Stimulated activated CD4-positive, alpha-beta T cell treated with anti-CD3 and anti-CD28 coated beads, Interleukin-1b, Interleukin-23, amount 100 ng/mL, for 1 hour (primary cell): Measurements from ENCODE around the gene SMIM32.

ENCODE experiments used
- DNase-seq, 2 donors: peaks; one replicate each; pipeline ENCODE4 v3.0.0-alpha.2; 2020; ENCODE audit warnings: low read depth in 2 of 2

SMIM32 gene

DNA sequence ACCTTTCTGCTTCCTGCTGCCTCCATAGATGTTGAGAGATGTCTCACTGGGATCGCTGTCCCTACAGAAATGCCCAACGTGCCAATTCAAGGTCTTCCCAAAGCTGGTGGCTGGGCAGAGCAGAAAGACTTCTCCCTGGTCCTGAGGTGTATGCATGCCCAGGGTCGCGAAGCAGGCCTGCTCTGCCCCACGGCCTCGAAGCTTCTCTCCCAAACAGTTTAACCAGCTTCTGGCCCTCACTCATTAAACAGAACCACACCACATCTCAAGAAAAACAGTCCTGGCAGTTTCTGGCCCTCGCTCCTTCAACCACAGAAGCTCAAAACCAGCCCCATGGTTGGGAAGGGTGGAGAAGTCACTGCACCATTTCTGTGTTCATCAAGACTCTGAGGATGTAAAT, 14.7 kb upstream of the SMIM32 start:
- DNase-seq: no peak

DNA sequence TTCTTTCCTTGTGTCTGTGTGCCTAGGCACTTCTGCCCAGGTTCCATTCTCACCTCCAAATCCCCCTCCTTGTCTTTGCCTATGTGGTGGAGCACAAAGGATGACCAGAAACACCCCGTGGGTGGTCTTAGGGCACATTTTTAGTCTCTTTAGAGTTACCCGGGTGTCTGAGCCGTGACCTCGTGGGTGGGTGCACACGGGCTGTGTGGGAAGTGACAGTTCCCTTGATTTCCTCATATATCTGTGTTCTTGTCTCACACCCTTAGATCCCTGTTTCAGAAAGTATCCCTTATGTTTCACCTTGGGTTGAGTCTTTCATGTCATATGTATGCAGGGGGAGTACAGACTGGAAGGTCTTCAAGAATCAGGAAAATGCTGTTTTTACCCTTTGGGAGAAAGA, 13.4 kb upstream of the SMIM32 start:
- DNase-seq: no peak

DNA sequence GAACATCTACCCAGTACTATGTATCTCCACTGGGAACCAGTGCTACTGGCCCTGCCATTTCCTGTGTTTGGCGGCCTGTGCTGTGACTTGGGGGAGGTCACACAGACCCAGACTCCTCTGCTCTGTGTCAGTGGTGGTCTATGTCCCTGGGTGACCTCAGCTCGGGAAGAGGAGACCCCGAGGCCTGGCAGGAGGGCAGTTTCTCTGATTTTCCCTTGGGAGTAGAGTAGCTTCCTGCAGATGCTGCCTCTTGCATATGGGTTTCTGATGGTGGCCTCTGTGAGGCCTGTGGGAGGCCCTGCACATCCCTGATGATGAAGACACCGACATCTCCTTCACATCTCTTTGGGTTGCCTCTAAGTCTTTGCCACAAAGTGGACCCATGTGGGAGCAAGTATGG, 13.0 kb upstream of the SMIM32 start:
- no peak for DNase-seq

DNA sequence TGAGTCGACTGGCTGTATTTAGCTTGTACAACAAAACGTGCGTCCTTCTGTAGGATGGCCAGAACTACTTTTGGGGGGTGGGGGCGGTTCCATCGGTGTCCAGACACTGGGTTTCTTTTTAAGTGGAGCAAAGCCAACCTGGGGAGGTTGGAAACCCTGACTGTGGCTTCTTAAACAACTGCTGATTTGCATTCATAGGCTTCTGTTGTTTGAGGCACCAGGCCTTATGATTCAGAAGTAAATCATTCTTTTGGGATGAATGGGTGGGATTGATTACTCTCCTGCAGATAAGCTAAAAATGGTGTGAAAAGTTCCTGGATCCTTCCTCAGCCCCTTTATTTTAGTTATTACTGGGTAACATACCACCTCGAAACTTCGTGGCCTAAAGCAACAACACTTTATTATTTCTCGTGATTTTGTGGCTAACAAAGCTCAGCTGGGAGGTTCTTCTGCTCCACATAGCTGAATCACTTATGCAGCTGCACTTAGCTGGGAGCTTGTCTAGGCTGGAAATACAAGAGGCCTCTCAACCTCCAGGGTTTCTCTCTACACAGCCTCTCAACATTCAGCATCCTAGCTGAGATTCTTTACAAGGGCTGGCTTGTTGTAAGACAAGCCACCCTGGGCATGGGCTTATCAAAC, 12.2 kb upstream of the SMIM32 start:
- no peak for DNase-seq

DNA sequence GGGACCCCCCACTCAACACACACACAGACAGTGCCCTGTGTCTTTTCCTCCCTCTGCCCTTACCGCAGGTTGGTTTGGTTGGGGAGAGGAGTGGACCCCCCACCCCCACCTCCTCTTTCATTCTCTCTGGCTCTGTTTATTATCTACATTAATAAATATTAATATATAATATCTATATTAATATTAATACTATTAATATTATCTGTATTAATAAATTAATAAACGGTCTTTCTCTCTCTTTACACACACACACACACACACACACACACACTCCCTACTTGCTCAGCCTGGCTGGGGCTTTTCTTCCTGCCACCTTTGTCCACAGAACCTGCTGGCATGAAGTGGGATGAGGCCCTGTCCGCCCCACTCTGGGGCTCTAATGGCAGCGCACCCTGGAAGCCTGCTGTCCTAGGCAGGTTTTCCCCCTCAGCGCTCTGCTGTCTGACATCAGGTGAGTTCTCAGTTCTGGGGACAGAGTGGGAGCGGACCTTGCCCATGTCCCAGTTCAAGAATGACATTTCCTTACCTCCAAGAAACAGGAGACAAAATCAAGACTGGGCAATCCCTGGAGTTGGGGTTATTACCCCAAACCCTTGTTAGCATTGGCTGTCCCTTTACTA, 10.5 kb upstream of the SMIM32 start:
- DNase-seq: no peak

DNA sequence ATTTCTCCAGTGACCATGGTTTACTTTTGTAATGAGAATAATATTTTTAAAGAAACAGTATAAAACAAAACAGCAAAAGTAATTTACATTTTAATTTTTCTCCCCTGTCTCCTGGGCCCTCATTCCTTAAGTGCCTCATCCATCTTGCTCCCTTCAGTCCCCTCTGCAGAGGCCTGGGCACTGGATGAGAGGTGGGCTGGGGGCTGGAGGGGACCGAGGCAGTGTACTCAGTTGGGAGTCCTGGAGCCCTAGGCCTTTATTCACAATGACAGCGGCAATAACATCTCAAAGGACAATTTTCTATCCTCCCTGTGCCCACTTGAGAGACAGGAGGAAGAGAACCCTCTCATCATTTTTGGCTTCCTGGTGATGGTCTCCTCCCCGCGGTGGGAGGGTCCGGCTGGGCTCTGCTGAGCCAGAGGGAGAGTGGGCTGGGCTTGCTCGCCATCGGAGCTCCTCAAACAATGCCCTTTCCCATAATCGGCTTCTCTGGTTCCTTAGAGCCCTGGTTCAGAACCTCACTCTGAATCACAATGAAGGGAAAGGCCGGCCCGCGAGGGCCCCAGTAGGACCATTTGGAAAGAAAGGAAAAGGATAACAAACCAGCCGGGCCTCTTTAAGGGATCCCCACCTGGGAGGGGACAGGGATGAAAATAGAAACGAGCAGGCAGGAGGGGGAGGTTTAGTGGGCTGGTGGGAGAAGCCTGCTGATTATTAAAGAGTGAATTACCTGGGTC, 9.7 kb upstream of the SMIM32 start:
- no peak for DNase-seq

DNA sequence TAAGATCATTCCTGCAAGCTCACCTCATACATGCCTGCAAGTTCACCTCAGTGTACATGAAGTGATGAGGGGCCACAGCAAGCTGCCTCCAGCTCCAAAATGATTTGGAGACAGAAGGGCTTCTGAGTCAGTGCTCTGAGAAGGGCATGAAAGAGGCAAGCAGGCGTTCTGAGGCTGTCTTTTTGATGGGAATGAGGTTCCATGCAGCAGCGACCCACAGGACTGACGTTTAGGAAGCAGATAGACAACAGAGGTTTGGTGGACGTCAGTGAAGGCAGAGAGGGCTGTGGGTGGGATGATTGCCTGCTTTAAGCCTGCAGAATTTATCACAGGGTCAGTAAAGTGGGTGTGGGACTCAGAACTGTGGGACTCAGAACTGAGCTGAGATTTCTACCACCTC, 8.9 kb upstream of the SMIM32 start:
- DNase-seq: no peak

DNA sequence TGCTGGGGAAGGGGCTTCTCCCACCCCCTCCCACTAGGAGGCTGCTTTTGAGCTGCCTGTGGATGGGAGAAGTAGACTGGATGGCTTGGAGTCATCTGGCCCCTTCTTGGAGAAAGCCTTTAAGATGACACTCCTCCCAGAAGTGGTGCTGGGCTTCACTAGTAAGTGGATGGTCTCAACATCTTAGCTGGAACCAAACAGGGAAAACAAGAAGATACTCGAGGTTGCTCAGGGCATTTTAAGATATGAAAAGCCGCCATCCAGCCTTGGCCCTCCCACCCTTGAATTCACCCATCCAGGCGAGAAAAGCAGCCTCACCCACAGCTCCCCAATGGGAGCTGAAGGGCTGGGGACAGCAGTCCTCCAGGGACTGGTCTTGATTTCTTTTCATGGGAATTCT, 7.8 kb upstream of the SMIM32 start:
- DNase-seq: no peak

DNA sequence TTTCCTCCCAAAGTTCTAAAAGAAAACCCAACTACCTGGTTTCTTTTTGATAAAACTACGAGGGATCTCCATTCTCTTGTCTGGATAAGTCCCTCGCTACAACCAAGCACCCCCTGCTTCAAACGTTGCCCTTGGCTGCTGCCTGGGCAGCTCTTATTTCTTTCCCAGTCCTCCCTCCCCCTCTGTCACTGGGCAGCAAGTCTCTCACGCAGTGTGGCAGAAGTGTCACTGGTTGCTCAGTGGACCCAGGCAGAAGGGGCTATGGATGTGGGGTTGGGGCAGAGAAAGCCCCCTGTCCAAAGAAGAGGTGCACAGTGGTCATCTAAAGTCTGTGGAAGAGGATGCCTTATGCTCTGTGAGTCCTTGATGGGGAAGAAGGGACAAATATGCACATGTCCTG, 7.2 kb upstream of the SMIM32 start:
- no peak for DNase-seq

DNA sequence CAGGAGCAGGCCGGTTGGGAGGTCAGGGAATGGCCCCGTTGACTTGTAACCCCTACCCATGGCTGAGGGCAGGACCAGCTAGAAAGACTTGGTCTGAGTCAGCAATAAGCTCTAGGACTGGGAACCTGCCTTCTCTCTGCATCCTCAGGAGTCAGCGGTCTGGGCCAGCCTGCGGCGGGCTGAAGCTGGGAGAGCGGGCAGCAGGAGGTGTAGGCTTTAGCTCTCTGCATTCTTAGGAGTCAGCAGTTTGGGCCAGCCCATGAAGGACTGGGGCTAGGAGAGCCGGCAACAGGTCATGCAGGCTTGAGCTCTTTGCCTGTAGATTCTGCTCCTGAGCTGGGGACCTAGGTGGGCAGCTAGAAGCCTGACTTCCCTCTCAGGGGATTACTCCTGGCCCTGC, 6.4 kb upstream of the SMIM32 start:
- no peak for DNase-seq

DNA sequence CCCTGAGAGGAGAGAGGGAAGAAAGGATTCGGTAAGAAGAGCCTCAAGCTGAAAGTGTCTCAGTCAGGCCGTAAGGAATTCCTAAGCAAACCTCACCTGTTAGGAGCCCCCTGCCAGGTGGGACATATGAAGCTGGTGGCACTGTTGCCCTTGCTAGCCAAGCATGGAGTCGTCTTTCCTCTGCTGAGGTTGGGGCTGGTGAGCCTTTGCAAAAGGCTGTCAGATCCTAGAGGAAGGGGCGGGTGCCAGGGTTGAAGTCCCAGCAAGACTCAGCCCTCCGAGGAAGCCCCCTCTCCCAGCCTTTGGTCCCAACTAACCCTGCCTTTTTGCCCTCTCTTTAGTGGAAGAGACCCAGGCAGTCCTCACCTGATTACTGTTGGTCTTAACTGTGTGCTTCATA, 5.5 kb upstream of the SMIM32 start:
- DNase-seq: no peak

DNA sequence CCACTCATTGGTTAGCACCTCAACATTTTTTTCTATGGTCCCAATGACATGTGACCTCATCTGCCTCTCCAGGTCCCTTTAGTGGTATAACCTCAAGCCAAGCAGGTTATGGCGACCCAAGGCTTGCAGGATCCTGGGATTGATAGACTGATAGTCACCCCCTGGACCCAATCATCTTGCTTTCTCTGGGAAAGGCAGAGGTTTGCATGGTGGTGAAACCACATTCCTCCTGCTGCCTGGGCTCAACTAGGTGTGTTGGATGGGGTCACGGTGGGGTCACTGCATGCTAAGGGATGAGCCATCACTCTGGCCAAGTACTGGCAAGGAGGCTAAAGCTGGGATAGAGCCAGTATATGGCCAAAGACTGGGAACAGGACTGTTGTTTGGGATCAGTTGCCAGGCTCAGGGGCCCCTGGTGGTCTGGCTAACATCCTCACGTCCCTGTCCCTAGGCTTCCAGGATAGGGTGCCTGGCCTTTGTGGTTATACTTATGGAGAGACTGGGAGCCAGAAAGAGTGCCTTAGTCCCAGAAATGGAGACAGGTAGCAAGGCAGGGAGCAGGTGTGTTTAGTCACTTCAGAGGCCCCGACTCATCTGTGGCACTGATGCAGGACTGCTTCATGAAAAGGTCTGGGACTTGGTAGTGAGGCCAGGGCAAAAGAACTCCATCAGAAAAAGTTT, 4.6 kb upstream of the SMIM32 start:
- no peak for DNase-seq

DNA sequence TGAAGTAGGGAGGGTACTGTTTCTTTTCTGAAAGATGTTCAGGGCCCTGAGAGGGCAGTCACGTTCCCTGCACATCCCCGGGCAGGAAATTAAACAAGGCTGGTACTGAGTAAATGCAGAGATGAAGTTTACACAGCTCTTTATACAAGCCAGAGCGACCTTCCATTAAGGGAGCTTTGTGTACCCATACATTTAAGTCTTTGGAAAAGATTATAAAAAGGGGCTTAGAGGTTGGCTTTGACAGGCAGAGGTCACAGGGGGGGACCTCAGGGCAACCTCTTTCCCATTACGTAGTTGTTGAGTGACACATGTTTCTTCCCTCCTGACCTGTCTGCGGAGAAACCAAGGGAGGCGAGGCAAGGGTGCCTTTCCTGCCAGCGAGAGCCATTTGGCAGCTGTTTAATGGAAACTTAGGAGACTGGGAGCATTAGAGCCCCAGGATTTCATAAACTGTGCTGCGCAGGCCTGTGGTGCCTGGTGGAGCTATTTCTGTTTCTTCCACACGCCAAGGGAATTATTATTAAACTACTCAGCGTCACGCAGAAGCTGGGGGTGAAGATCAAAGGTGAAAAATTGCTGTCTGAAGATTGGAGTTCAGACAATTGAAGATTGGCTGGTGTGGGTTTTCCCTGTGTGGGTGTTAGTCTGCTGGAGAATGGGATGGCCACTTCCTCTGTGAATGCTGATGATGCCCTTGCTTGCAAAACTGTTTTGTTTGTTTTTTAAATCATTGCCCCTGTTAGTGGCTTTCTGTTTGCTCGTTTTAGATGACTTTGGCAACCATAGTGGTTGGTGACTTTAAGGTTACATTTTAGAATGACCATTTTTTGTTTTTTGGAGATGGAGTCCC, 3.2 kb upstream of the SMIM32 start:
- DNase-seq: no peak

DNA sequence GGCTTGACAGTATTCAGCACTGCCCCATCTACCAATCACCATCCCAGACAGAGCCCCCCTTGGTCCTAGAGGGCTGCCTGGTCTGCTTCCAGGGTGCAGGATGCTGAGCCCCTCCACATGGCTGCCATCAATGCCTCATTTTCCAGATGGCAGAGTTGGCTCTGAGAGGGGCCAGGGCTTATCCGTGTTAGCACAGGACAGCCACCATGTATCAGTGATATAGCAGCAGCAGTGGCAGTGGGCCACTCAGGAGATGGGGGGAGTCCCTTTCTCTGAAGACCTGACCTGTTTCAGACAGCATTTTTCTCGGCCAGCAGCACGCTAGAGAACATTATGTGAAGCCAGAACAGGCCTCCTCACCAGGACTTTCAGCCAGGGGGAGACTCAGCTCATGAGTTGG, 1.6 kb upstream of the SMIM32 start:
- no peak for DNase-seq

DNA sequence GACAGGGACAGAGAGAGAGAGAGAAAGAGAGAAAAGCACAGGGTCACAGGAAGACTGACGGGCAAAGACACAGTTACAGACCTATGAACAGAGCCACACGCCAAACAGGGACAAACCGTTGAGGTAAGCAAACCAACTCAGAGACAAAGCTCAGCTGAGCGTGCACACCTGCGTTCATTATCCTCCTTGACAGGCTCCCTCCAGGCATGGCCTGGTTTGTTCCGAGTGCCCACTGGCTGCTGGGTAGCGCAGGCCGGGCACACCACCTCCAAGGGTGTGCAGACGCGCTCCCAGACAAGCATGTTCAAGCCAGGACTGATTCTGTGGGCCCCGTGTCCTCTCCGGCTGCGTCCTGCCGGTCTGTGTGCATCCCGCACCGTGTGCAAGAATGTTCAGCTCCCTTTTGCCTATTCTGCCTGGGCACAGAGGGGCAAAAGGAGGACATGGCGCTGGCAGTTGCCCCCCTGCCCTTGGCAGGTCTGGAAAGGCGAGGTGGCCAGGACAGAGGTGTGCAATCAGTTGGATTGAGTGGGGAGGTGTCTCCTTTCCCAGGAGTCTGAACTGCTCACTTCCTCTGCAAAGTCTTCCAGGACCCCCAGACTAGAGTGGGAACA, 467 bp upstream of the SMIM32 start:
- DNase-seq: no peak

DNA sequence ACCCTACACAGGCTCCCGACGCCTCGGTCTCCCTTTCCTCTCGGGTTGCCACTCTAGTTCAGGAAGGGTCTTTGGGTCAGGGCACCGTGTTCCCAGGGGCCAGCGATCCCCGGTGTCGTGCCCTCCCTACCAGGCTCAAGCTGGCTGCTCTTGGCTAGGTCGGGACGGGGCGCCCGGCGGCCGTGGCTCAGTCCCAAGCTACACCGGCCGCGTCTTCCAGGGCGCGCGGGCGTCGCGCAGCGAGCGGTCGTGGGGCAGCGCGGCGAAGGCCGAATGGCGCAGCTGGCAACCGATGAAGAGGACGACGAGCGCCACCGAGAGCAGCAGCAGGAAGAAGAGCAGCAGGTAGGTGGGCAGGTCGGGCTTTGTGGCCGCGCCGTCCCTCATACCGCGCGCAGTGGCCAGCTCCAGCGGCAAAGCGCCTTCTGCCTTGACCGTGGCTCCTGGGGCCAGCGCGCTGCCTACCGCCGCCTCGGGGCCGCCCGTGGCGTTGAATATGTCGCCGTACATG, 892 bp downstream of the SMIM32 start:
- DNase-seq: no peak

DNA sequence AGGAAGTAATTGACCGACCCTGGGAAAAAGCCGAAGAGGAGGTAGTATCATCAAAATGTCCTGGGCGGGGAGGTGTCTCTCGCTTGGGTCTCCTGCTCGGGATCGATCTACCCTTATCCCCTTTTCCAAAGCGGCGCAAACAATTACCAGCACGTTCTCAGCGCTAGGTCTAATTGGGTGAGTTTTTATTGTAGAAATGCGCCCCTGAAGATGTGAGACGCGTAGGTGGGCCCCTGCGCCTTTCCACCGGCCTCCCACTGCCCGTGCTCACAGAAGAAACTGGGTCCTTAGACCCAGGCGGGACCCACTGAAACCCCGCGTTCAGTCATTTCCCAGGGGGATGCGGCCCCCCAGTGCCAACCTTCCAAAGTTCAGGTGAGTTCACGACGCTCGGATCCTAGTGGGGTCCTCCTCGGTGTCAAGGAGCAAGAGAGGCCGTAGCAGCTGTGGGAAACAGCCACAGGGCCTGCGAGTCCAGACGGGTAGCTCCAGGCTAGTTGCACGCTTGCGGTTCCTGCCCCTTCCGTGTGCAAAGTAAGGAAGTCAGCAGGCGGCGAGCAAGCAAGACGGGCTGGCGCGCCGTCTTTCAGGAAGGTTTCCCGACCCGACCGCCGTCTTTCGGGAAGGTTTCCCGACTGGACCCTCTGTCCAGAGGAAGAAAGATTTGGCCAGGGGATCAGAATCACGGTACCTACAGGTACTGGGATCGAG, 1.5 kb downstream of the SMIM32 start:
- no peak for DNase-seq

DNA sequence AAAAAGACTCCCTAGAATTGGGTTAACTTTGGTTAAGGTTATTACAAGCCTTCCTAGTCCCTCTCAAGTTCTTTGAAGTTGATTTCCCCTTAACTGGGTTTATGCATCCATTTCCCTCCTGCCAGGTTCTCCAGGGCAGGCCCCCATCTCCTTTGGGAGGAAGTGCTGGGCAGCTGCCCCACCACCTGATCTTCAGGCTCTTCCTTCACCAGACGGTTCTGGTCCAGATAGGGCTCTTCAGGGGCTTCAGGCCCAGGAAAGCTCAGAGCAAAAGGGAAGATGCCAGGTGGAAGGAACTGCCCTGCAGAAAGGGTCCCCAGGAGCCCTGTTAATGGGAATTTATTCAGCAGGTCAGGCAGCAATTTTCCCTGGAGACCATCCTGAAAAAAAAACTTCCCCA, 2.1 kb downstream of the SMIM32 start:
- no peak for DNase-seq

DNA sequence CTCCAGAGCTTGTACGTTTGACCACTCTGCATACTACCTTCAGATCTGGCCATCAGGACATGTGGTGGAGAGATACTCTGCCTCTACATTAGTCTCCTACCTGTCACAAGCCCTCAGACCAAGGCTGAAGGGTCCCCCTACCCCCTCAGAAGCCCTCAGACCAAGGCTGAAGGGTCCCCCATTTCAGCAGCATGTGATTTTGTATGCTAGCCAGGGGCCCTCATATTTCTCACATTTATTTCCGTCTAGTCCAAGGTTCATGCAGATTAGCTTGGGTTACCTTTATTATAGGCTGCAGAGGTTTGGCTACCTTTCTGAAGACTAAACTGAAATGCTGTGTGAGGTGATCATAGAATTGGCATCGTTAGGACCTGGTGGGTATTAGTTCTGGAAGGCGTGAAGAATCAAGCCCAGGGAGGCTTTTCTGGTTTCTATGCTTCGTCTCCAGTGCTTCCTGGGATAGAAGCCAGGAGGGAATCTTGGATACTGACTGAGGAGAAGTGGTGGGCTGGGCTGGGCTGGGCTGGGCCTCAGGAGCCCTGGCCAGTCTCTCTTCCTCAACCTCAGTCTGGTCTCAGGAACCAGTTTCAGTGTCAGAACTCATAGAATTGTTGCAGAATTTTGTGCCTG, 2.8 kb downstream of the SMIM32 start:
- DNase-seq: no peak

DNA sequence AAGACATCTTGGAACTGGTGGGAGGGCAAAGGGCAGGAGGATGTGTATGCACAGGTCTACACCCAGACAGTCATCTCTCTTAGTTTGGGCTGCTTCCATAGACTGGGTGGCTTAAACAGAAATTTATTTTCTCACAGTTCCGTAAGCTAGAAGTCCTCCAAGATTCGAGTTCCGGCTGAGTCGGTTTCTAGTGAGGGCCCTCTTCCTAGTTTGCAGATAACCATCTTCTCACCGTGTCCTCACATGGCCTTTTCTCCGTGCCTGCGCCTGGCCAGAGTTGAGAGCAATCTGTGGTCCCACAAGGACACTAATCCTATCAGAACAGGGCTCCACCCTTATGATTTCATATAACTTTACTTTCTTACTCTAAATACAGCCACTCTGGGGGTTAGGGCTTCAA, 4.1 kb downstream of the SMIM32 start:
- no peak for DNase-seq
